Measurements from ENCODE around the gene FRAS1. TPM values are rescaled to one million over a fixed set of nuclear protein-coding genes. Genes with fewer than 3 reads are reported as not detected.

FRAS1 gene
- total RNA-seq, 1 experiment from 2014 or later: 3.4 TPM

DNA sequence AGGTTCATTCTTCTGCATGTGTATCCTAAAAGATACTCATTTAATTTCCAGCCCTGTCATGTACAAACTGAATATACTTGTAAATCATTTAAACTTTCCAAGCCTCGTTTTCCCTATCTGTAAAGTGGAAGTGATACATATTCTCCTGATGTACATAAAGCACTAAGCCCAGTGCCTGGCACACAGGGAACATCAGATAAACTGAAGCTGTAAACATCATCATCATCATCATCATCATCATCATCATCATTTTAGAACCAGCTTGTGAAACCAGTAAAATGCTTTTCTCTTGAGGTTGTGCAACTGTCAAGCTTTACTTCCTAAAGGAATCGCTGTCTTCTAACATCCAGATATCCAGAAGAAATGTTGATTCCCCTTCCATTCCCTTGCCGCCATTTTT is 411.1 kb downstream of the FRAS1 start:
- ChIA-PET POLR2A (ENCODE audit: unreplicated experiment) (no interaction called here), CTCF (no interaction called here)
- intact Hi-C loops (cut with micrococcal nuclease): no loop called here
- BruUV-seq (replicated peaks): no TSS peak
- Histone ChIP-seq H3F3A (ENCODE audit: low read length, unreplicated experiment) (no peaks in the 10 kb centered on the region), H4K20me1 (ENCODE audit: low read length) (no peaks in the 10 kb centered on the region), H3K9me2 (replicated peaks; ENCODE audit: low read length) (no peaks in the 10 kb centered on the region), H3K9me3 (ENCODE audit: low read length) (no peaks in the 10 kb centered on the region), H3K36me3 (ENCODE audit: low read depth, low read length) (no peaks in the 10 kb centered on the region), H3K9ac (ENCODE audit: low read length) (no peak overlapping the region), H3K79me2 (ENCODE audit: low read length) (no peaks in the 10 kb centered on the region), H3K27me3 (ENCODE audit: low read length) (no peaks in the 10 kb centered on the region), H2AFZ (ENCODE audit: low read length) (no peak overlapping the region), H3K4me1 (ENCODE audit: insufficient read depth, low read length) (no peaks in the 10 kb centered on the region), H3K27ac (ENCODE audit: low read length) (no peak overlapping the region), H3K4me2 (ENCODE audit: low read length) (no peak overlapping the region), H3K4me3 (ENCODE audit: low read length) (no peak overlapping the region)
- DNase-seq (no peak), ATAC-seq (no peak)
- no peak for TF ChIP-seq EZH2 (IDR thresholded peaks at IDR 0.05; ENCODE audit: low read length, unreplicated experiment)
- TF ChIP-seq EZH2phosphoT487 (IDR thresholded peaks at IDR 0.05; ENCODE audit: borderline replicate concordance, low read length): no peak
- TF ChIP-seq, protein P1, sequence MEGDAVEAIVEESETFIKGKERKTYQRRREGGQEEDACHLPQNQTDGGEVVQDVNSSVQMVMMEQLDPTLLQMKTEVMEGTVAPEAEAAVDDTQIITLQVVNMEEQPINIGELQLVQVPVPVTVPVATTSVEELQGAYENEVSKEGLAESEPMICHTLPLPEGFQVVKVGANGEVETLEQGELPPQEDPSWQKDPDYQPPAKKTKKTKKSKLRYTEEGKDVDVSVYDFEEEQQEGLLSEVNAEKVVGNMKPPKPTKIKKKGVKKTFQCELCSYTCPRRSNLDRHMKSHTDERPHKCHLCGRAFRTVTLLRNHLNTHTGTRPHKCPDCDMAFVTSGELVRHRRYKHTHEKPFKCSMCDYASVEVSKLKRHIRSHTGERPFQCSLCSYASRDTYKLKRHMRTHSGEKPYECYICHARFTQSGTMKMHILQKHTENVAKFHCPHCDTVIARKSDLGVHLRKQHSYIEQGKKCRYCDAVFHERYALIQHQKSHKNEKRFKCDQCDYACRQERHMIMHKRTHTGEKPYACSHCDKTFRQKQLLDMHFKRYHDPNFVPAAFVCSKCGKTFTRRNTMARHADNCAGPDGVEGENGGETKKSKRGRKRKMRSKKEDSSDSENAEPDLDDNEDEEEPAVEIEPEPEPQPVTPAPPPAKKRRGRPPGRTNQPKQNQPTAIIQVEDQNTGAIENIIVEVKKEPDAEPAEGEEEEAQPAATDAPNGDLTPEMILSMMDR (conservative IDR thresholded peaks at IDR 0.05; ENCODE audit: low read depth, low read length): no peak

DNA sequence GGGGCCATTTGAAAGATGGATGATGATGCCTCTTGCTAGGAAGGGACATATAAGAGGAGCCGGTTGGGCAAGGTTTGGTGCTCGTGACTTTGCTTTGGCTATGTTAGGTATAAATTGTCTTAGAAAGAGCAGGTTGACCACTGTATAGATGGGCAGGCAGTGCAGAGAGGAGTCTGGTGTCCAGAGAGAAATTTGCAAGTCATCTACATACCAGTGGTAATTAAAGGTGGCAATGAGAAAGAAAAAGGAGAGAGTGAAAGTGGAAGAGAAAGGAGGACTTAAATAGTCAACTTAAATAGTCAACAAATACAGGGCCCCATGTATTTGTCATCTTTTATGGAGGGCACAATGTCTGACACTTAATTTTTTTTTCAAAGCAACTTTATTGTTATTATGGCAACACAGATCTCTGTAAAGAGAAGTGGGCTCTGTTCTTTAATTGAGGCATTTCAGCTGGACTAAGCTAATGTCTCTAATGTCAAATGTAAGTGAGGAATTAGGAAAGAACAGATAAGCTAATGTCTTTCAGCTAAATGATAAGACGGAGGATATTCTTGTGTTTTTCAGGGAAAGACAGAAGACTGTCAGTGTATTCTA is 419.1 kb downstream of the FRAS1 start:
- Histone ChIP-seq H3K27me3 (ENCODE audit: low read length) (no peaks in the 10 kb centered on the region), H3K9ac (ENCODE audit: low read length) (no peak overlapping the region), H3K4me3 (ENCODE audit: low read length) (no peak overlapping the region), H3K27ac (ENCODE audit: low read length) (no peak overlapping the region), H3K9me3 (ENCODE audit: low read length) (no peaks in the 10 kb centered on the region), H3F3A (ENCODE audit: low read length, unreplicated experiment) (no peaks in the 10 kb centered on the region), H3K36me3 (ENCODE audit: low read depth, low read length) (no peaks in the 10 kb centered on the region), H3K79me2 (ENCODE audit: low read length) (no peaks in the 10 kb centered on the region), H2AFZ (ENCODE audit: low read length) (no peak overlapping the region), H3K4me1 (ENCODE audit: insufficient read depth, low read length) (no peaks in the 10 kb centered on the region; the same call in 1 of the 2 replicates), H3K4me2 (ENCODE audit: low read length) (no peak overlapping the region), H4K20me1 (ENCODE audit: low read length) (no peaks in the 10 kb centered on the region), H3K9me2 (replicated peaks; ENCODE audit: low read length) (no peaks in the 10 kb centered on the region)
- ChIA-PET POLR2A (ENCODE audit: unreplicated experiment) (no interaction called here), CTCF (no interaction called here)
- no peak for DNase-seq
- no peak for ATAC-seq
- intact Hi-C loops (cut with micrococcal nuclease): no loop called here
- BruUV-seq (replicated peaks): no TSS peak
- TF ChIP-seq EZH2phosphoT487 (IDR thresholded peaks at IDR 0.05; ENCODE audit: borderline replicate concordance, low read length) (no peak), EZH2 (IDR thresholded peaks at IDR 0.05; ENCODE audit: low read length, unreplicated experiment) (no peak)
- TF ChIP-seq, protein P1 (conservative IDR thresholded peaks at IDR 0.05; ENCODE audit: low read depth, low read length): no peak

DNA sequence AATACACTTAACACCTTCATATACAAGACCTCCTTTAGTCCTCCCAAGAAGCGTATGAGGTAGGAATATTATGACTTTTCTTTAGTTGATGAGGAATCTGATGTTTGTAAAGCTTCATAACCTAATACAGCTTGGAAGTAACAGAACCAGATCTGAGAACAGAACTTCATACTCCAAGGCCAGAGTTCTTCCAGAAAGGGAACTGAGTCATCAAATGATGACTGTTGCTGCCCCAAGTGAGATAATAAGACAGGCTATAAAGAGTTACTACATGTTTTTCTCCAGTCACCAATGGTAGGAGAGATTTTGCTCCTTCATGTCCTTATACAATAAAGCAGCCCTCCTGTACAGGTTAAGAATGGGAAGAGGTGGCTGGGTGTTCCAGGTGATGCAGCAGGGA is 420.2 kb downstream of the FRAS1 start:
- H3K27me3 ChIP-seq (ENCODE audit: low read length): no peaks in the 10 kb centered on the region
- no TSS peak for BruUV-seq (replicated peaks)
- H3K9ac ChIP-seq (ENCODE audit: low read length): no peak overlapping the region
- no peak for TF ChIP-seq EZH2phosphoT487 (IDR thresholded peaks at IDR 0.05; ENCODE audit: borderline replicate concordance, low read length)
- TF ChIP-seq, protein P1 (conservative IDR thresholded peaks at IDR 0.05; ENCODE audit: low read depth, low read length): no peak
- TF ChIP-seq EZH2 (IDR thresholded peaks at IDR 0.05; ENCODE audit: low read length, unreplicated experiment): no peak
- H3K9me3 ChIP-seq (ENCODE audit: low read length): no peaks in the 10 kb centered on the region
- POLR2A ChIA-PET (ENCODE audit: unreplicated experiment): no interaction called here
- H3K4me2 ChIP-seq (ENCODE audit: low read length): no peak overlapping the region
- no peaks in the 10 kb centered on the region for H3F3A ChIP-seq (ENCODE audit: low read length, unreplicated experiment)
- H3K79me2 ChIP-seq (ENCODE audit: low read length): no peaks in the 10 kb centered on the region
- DNase-seq (peak; percentile 27), ATAC-seq (peak; percentile 24; the same call in 1 of the 2 replicates)
- H2AFZ ChIP-seq (ENCODE audit: low read length): no peak overlapping the region
- H3K36me3 ChIP-seq (ENCODE audit: low read depth, low read length): no peaks in the 10 kb centered on the region
- intact Hi-C loops (cut with micrococcal nuclease): no loop called here
- H3K4me1 ChIP-seq (ENCODE audit: insufficient read depth, low read length): no peaks in the 10 kb centered on the region; the same call in 1 of the 2 replicates
- no peak overlapping the region for H3K4me3 ChIP-seq (ENCODE audit: low read length)
- no peak overlapping the region for H3K27ac ChIP-seq (ENCODE audit: low read length)
- no peaks in the 10 kb centered on the region for H3K9me2 ChIP-seq (replicated peaks; ENCODE audit: low read length)
- H4K20me1 ChIP-seq (ENCODE audit: low read length): no peaks in the 10 kb centered on the region
- CTCF ChIA-PET: no interaction called here

Data from PC-3 (cell line).